HL-60/S4 treated with phorbol 12-myristate 13-acetate at 8.2 ng/mL for 4 days and 3 days (cell line): ENCODE results near the gene ATP11A.

ENCODE experiments used
- in situ Hi-C: fragments of 300-500 bp; cut with MboI; formaldehyde crosslinking; loops from 2 replicates; pipeline ENCODE4 v1.15.0; 2022; ENCODE audit warnings: low sequenced_read_pairs

Gene ATP11A

GRCh38 chr13:112690283-112690929, 568 bp downstream of the ATP11A start:
- in situ Hi-C loops: no loop called here

DNA sequence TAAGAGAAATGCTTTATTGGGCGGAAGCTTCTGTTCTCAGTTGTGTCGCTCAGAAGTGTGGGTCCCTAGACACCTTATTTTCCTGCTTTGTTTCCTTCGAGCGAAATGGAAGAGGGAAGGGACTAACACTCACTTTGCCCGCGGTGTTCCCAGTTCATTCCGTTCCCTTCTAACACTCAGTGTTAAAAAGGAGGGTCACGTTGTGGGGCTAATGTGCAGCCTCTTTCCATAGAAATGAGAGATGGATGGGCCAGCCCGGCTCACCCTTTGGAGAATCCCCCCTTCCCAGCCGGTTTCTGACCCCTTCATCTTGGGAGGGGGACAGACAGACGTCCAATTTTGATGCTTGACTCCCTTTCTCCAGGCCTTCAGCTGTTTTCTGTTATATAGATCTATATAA, 2.3 kb downstream of the ATP11A start:
- in situ Hi-C loops: no loop called here

DNA sequence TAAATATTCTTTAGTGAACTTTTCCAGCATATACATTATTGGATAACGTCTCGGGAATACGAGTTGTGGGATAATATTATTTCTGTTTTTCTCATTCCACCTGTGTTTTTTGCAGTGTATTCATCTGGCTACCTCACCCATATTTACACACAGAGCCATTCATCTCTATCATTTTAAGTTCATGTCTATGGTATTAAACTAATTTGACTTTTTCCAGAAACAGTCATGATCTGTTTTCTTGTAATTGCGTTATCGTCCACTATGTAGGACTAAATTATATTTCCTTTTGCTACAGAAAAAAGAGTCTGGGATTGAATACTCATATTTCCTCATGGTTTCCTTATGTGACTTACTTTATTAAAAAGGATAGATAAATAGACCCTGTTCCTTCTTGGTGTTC, 2.7 kb downstream of the ATP11A start:
- in situ Hi-C loops: no loop called here

GRCh38 chr13:112693831-112694497, 4.1 kb downstream of the ATP11A start:
- in situ Hi-C loops: no loop called here

- in situ Hi-C loops: no loop called here
Observed at GRCh38 chr13:112695121-112695520, 5.3 kb downstream of the ATP11A start.

DNA sequence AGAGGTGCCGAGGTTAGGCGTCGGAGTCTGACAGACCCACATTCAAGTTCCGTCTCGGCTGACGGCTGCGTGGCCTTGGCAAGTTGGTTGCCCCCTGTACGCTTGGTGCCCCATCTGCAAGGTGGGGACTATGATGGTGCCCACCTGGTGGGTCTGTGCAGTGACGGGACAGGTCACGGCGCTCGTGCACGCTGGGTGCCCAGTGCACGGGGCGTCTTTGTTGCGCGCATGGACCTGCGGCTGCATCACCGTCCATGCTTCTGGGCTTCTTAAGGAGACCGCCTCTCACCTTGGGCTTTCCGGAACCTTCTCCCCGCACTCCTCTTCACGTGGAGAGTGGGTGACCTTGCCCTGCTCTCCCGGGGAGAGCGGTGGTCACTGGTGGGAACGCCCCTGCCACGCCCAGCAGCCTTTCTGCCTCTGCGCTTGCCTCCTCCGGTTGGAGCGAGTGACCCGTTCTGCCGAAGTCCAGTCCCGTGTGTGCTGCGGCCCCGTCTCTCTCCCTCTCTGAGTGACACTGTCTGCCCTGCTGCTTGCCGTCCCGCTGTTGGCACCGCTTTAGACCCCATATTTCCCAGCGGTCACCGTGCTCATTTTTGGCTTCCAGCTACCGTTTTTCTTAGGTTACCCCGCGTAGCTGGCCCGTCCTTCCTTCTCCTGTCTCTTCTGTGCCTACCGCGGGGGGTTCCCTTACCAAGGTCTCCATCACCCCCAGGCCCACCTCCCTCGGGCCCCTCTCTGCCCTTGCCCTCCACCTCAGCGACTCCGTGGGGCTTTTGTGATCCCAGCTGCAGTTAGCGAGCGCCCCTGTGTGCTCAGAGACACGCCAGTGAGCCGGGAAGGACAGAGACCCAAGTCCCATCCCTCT, 6.4 kb downstream of the ATP11A start:
- in situ Hi-C loops: no loop called here

- in situ Hi-C loops: no loop called here
Observed at GRCh38 chr13:112696869-112697465, 7.1 kb downstream of the ATP11A start.

- in situ Hi-C loops: no loop called here
Observed at GRCh38 chr13:112697756-112698655, 8.2 kb downstream of the ATP11A start.

- in situ Hi-C loops: no loop called here
Observed at GRCh38 chr13:112699322-112699918, 9.6 kb downstream of the ATP11A start.

GRCh38 chr13:112700291-112701060, 10.6 kb downstream of the ATP11A start:
- in situ Hi-C loops: no loop called here

GRCh38 chr13:112702341-112702985, 12.6 kb downstream of the ATP11A start:
- in situ Hi-C loops: no loop called here

- in situ Hi-C loops: no loop called here
Observed at GRCh38 chr13:112702986-112703379, 13.1 kb downstream of the ATP11A start.

GRCh38 chr13:112703449-112704284, 13.8 kb downstream of the ATP11A start:
- in situ Hi-C loops: no loop called here

GRCh38 chr13:112704308-112705145, 14.7 kb downstream of the ATP11A start:
- in situ Hi-C loops: no loop called here

DNA sequence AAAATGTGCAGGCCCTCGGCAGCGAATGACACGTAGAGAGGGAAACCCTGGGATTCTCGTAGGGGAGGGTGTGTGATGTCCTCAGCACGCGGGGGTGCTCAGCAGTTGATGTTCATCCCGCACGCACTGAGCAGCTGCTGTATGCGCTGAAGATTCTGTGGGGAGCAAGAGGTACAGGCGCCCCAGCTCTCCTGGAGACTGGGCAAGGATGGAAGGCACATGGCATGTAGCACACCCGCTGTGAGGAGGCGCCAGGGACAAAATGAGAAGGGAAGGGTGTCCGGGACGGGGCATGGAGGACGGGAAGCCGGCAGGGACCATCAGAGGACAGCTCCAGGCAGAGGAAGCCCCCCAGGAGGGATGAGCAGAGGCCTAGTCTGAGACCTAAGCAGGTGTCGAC, 15.4 kb downstream of the ATP11A start:
- in situ Hi-C loops: no loop called here

GRCh38 chr13:112706171-112706570, 16.3 kb downstream of the ATP11A start:
- in situ Hi-C loops: no loop called here
